Activated T-cell treated with anti-CD3 and anti-CD28 coated beads for 1 hour (primary cell): Measurements from ENCODE around the gene EYS.

Experiments used
- DNase-seq: peaks from one replicate; pipeline ENCODE4 v3.0.0-alpha.2; 2020; ENCODE audit warnings: low read depth

Gene EYS

DNA sequence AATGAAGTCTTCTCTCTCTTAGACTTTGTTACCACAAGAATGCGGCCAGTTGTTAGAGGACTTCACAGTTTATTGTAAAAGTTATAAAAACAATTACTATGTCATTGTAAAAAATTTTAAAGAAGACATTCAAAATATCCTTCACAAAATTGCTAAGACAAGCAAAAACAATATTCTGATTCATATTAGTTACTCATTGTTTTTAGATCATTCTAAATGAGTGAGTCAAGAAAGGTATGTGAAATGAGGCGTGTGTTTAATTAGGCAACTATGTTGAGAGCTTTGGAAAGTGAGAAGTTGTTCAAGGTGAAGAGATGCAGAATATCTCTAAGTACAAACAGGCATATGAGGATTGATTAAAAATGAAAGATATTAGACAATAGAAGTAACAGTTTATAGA lies 875.3 kb downstream of the EYS start:
- DNase-seq, result no peak

DNA sequence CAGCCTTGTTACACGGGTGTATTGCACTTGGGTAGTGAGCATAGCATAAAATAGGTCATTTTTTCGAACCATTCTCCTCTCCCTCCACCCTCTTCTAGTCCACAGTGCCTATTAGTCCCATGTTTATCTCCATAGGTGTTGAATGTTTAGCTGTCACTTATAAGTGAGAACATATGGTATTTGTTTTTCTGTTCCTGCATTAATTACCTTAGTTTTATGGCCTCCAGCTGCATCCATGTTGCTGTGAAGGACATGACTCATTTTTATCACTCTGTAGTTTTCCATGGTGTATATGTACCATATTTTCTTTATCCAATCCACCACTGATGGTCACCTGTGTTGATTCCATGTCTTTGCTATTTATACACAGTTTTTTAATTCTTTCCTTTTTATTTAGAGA lies 889.5 kb downstream of the EYS start:
- no peak for DNase-seq

DNA sequence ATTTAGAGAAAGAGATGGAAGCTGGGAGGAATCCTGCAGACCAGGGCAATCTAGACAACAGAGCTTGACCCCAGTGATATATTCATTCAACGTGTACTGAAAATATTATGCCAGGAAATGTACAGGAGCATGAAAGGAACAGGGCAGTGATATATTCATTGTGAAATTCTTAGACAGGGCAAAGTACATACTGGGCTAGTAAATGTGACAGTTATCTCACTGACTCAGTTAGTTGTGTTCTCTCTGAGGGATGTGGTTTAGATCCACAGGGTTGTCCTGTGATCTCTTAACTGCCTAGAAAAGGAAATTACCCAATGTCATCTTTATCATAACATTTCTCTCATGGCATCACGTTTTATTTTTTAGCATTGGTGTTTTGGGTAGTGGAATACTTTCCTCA lies 891.3 kb downstream of the EYS start:
- DNase-seq, result no peak

DNA sequence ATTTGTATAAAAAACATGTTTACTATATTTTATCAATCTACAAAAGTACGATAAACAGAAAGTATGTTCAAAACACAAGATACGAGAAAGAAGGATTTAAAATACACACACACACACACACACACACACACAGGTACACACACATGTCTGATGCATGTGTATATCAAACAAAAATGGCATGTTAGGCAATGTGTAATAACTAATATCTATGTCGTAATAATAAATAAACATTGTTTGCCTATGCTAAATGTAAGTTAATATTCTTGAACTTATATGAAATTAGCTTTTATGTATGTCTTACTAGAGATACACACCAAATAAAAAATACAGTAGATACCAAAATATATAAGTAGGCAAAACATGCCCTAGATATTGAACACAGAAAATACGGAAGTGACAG lies 894.9 kb downstream of the EYS start:
- no peak for DNase-seq

DNA sequence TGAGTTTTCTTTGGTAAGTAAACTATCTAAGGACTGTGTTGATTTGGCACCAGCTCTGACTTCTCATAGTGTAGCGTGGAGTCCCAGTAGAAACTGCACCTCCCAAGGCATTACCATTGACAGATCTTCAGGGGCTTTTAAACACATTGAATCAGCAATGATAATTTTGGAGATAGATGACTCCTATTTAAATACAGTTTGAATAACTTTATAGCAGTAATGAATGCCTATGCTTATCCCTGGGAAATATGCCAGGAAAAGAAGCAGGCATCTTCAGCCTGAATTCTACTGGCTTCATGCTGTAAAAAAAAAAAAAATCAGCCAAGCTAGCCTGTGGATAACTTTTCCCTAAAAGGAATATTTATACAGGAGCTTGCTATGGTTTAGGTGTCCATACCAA lies 895.9 kb downstream of the EYS start:
- no peak for DNase-seq

DNA sequence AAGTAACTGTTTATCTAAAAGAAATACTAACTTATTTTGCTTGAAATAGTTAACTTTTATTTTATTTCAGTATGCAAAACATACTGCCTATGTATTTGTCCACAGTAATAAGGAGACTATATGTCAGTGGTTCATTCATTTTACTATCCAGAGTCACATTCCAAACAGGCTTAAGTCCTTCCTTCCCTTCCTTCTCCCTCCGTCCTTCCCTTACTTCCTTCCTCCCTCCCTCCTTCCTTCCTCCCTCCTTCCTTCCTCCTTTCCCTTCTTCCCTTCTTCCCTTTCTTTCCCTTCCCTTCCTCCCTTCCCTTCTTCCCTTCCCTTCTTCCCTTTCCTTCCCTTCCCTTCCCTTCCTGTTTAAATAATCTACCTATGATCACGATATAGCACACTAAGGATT lies 899.2 kb downstream of the EYS start:
- DNase-seq, result no peak

DNA sequence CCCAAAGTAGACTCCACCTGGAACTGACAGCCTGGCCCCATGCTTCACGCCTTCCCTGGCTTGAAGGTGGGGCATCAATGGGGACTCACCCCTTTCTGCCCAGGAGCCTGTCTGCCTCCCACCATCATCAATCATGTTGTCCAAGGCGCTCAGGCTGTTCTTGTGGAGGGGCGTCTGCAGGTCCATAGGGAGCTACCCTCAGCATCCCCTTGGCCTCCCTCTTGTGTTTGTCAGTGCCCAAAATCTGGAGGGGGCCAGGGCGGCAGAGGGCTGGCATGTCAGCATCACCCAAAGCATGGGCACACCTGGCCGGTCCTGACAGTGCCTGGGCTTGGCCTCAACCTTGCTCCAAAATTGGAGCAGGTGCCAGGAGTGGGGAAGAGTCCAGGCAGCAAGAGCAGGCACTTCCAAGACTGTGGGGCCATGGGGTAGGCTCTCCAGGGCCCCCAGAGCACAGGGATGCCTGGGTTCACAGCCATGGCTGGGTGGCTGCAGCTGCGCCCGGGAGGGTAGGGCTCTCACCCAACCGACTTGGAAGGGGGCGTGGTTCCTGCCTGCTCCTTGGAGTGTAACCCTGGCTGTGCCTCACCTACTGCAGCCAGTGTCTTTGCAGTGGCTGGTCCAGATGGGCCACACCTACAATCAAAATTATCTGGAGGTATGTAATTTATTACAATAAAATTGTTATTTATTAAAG lies 903.4 kb downstream of the EYS start:
- no peak for DNase-seq

DNA sequence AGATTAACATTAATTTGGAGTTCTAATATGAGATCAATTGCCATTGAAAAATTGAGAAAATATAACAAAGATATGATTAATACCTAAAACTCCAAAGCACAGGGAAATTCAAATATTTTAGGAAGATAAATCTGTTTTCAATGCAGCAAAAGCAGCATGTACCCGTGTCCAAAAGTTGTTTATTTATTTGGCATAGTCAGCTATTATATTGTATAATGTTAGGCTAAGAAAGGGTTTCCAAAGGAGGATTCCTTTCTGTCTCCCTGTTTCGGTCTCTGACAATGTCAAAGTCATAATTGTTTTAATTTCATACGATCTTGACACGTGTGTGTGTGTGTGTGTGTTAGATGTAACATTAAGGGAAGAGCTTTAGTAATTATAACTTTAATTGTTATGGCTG lies 914.5 kb downstream of the EYS start:
- no peak for DNase-seq

DNA sequence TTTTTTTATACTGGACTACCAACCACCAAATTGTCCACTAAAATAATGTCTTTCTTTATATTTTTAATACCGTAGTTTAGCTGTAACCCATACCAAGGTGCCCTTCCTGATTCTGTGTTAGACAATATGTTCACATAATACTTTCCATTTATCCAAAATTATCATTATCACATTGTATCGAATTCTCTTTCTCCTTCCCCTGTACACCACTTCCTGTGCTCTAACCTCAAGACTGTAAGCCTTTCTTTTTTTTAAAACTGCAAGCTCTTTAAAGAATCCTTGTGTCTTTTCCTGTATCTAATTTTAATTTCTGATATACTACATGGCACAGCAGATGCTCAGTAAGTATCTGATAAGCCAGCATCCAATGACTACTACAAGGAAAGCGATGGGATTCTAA lies 917.5 kb downstream of the EYS start:
- no peak for DNase-seq

DNA sequence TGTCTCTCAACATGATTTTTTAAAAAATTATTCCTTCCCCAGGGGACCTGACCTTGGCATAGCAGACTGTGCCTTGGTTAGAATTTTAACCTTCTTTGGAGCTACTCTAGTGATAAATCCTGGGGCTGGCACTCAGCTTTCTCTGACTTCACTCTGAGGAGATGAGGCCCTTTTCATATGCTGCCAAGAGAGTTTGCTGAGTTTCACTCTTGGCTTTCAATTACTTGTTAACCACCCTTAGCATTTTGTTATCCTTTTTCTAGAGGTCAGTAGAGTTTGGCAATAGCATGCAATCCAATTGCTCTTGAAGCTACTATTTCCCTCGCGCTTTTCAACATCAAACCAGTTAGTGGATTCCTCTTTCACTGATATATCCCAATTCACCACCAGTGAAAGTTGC lies 920.3 kb downstream of the EYS start:
- no peak for DNase-seq

DNA sequence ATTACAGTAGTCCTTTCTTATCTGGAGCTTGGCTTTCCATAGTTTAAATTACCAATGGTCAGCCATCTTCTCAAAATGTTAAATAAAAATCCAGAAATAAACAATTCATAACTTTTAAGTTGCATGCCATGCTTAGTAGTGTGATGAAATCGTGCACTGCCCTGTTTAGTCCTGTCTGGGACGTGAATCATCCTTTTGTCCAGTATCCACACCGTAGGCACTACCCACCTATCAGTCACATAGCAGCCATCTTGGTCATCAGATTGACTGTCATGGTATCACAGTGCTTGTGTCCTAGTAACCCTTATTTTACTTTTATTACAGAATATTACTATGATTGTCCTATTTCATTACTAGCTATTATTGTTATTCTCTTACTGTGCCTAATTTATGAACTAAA lies 924.1 kb downstream of the EYS start:
- no peak for DNase-seq

DNA sequence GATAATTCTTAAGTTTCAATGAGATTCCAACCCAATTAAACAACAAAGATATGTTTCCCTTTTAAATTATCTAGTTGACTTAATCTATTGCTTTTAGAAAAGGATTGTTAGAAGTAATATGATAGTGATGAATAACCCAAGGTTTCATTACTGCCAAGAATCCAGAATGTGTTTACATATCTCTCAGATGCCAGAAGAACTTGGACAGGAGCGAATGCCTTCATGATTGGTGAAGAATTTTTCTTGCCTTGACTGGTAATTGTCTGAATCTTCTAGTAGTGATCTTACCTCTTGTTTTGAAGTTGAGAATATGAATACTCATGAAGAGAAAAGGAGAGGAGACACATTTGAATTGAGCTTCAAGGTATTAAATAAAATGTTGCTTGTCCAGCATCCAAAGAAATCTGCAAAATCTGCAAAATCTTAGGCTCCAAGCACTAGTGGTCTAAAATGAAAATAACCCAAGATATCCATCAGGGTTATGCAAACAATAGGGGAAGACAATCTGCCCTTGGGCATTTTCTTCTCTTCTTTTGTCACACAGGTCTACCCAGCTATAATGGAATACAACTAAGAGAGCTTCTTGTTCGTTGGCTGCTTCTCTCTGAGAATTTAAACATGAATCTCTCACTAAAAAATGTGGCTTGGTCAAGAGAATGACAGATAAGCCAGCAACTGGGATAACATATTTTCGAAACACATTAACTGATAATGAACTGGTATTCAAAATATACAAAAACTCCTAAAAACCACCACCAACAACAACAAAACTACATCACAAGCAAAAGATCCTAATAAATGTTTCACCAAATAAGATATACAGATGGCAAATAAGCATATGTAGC lies 928.9 kb downstream of the EYS start:
- no peak for DNase-seq

DNA sequence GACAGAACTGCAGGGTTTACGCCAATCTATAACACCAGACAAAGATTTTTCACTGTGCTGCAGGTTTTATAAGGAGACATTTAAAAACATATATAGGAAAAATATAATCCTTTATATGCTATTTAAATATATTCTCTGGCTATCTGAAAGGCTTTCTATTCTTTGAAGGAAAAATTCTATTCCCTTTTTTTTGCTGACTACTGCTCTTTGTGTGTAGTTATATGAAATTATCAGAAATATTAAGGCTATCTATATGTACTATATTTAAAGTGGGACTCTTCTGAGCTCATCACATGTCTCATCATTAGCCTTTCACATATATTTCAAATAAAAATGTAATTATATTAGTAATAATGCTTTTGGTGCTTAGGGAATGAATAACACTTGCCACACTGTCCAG lies 930.7 kb downstream of the EYS start:
- DNase-seq, result no peak

DNA sequence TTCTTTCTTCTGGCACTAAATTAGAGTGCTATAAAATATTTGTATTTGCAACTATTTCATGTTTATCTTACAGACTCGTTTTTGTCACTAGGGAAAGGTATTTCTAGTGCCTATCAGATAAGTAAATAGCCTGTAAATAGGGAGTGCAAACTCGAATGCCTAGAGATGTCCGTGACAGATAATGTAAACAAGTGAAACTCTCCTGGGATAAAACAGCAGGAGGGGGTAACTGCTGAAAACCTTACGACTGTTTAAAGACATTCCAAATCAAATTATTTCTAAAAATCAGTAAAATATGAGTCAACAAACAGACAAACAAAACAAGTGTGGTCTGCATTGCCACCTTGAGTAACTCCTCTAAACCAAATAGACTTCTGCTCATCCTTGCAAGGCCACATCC lies 932.1 kb downstream of the EYS start:
- DNase-seq, result no peak

DNA sequence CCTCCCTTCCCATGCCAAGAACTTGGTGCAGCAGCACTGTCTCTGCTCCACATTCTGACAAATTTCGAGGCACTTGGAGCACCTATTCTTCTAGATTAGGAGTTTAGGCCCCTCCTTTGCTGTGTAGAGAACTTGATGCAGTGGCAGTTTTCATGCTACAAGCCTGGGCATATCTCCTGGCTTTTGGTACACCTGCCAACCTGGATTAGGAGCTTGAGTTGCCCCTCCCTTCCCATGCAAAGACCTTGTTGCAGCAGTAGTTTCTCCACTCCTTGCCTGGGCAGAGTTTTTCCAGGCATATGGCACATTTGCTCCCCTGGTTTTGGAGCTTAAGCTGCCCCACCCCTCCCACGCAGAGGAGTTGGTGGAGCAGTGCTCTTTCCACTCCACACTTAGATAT lies 956.1 kb downstream of the EYS start:
- no peak for DNase-seq

DNA sequence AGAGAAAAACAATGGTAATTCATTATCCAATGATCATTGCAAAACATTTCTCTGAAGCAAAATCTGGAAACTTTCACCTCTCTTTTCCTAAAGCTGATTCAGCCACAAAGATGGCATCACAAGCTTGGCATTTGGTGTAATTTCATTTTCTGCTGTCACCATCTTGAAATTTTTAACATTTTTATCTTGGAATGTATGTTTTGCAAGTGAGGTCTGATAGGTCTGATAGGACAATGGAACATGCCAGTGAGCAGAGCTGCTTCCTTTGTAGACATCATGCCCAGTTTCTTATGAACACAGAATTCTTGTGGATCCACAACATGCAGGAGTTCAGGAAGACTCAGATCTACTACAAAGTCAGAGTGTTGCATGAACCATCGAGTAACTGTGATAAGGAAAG lies 969.6 kb downstream of the EYS start:
- no peak for DNase-seq

DNA sequence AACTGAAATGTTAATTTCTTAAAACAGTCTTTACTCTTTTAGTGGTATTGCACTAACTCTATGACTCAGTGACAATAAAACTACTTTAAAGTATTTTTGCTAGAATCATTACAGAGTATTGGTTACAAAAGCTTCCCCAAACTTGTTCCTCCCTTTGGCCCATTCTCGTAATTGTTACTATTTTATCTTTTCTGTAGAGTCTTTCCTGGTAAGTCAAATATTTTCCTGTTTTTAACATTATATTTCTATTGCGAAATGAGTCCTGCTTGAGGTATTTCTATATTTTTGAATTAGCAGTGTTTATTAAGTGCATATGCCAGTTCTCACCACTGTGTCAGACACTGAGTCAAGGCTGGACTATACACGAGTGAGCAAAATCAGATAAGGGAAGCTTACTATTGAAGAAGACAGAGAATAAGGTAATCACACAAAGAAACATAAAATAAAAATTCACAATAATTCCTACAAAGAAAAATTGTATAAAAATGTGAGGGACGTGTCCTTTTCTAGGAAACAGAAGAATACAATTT lies 970.5 kb downstream of the EYS start:
- no peak for DNase-seq

DNA sequence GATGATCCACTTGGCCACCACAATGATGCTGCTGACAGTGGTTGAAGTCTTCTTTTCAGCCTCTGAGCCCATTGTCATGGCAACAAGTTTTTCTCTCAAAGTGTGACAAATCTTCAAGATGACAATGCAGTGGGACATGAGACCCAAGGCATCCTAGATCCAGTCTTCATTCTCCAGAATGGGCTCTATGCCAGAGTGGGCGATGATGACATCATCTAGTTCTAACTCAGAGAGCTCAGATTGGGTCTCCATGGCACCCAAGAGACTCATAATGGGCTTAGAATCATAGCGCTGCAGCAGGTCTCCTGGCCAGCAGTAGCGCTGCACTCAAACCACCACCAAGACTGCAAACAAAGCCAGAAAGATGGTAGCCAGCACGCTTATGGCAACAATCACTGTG lies 973.6 kb downstream of the EYS start:
- no peak for DNase-seq

DNA sequence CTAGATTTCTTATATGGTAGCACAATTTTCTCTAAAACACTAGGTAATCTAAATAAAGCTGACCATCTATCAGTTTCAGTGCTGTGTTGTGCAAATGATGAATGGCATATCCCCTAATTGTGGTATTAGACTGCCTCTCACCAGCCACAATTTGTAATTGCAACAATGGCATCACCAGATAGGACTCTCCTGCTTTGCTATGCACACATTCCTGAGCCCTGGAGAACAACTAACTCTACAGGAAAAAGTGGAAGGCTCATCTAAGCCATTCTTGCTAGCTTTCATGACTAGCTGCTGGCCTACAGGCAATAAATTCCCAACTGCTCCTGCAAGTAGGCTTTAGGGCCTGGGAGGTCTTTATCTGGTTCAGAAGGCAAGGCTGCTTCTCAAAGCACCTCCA lies 974.1 kb downstream of the EYS start:
- DNase-seq, result no peak

DNA sequence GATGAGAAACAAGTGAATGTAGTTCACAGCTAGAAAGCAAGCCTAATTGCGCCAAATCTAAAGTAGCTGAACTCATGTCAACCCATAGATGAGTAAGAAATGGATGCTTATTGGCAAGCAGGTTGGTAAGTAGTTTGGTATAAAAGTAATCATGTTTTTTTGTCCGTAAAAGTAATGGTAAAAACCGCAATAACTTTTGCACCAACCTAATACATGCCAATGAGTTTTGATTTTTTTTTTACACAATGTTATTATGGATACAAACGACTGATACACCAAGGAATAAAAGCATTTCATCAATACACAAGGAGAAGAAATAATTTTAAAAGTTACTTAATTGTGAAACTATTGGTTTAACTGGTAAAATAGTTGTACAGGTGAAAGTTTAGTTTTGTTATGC lies 977.5 kb downstream of the EYS start:
- no peak for DNase-seq

DNA sequence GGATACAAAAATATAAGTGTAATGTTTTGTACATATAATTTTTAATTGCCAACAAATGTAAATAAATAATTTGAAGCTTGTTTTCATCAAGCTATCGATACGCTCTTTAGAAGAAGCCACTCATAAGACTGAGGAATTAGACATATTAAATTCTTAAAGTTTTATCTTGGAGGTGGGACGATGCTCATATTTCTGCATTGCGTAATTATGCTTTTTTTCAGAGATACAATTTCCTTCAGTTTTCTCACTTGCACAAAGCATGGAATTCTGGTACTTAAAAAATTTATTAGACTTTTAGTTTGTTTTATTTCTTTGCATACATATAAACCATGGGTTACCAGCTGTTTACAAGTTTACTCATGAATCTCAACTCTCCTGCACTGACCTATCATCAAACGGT lies 980.0 kb downstream of the EYS start:
- DNase-seq, result no peak

DNA sequence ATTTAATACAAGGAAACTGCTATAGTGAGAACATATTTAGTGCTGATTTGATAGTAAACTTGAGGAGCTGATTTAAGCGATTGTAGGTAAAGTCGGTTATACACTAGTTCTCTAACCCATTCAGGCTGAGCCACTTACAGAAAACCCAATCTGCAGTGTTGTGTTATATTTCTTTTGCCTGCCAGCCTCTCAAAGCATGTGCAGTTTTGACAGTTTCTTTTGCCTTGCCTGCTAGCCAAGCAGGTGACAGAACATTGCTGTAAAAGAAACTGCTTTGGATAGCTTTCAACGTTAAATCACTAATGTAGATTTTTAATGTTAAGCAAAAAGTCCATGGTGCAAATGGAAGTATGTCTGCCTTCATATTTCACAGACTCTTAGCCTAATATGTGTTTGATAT lies 982.9 kb downstream of the EYS start:
- no peak for DNase-seq

DNA sequence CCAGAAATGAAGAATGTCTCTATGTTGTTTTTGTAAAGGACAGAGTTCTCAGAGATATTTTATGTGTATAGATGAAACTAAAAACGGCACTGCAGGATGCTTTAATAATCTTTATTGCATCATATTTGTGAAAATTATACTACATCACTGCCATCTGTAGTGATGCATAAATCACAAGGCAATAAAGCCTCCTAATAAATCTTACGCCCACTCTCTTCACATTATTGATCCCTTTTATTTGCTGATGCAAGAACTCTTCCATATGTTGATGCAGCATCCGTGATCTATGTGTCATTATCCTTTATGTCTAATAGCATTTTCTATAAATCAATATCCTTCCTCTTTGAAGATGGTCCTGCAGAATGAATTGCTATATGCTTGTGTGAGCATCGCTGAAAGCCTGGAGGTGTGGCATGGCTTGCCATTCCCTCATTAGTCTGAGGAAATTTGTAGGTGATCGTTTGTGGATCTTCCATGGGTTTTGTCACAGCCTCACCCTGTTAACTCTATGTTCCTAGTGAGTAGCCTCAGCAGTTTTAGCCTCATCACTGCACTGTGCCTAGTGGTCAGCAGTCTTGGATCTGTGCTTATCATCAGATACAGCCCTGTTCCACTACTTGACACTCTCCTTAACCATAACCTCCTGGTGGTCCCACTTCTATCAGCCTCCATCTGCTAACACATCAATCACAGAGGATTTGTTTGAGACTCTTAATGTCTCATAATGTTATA lies 983.5 kb downstream of the EYS start:
- DNase-seq, result no peak
